Hematopoietic multipotent progenitor cell treated with erythropoietin and hydrocortisone succinate and interleukin-3 and kit ligand, for 4 days (in vitro differentiated cells): ENCODE results near the gene FARS2.
A peak's percentile ranks its signal among the peaks of the same experiment; 100 is the strongest.

Experiments used
- DNase-seq: peaks from one replicate; pipeline ENCODE4 v3.0.0-alpha.2; 2015

The FARS2 gene

GRCh38 chr6:5331845-5332442 is 70.6 kb downstream of the FARS2 start:
- no peak for DNase-seq

DNA sequence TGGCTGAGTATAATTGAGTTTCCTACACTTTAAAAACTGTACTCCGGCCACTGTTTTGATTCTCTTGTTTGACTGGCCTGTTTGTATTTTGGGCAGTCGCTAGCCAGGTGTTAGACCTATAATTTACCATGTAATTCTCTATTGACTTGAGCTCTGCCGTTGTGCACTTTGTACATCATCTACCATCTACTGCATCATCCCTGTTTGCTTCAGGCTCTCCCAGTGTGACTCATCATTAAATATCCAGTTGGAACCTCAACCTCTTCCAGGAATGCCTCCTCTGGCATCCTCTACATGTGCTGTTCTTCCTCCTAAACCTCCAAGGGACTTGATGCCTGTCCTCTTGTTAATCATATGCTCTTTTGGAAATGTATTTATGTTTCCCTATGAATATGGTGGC is 72.3 kb downstream of the FARS2 start:
- DNase-seq, result no peak

GRCh38 chr6:5334341-5334740 is 73.0 kb downstream of the FARS2 start:
- no peak for DNase-seq

DNA sequence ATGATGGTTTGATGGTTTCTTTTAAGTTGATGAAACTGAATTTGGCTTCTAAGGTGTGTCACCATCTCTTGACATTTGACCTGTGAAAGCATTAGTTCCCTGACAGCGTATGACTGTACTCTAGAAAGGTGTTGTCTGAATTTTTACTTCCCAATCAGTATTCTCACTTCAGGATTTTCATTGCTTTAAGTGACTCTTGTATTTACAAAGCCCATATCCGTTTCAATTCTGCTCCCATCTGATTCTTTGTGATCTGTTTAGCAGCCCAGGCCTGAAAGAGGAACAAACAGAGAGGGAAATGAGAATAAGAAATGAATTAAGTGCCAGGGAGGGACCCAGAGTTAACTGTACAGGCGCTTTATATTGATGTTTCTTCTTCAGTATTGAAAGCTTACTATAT is 73.7 kb downstream of the FARS2 start:
- no peak for DNase-seq

DNA sequence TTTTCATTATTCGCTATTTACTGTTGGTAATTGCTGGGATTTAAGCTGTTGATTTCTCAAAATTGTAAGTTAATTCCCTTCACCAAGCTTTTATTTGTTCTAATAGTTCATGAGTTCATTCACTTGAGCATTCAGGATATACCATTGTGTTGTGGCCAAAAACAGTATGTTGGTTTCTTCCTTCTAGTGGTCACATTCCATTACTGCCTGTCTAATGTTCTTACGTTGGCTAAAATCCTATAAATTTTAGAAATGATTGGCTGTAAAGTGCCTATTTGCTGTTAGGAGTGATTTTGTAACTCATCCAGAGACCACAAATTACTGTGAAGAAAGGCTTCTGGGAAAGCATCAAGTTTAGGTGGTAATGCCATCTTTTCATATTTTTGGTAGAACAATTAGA is 76.3 kb downstream of the FARS2 start:
- DNase-seq, result no peak

GRCh38 chr6:5338177-5338960 is 77.1 kb downstream of the FARS2 start:
- DNase-seq, result no peak

DNA sequence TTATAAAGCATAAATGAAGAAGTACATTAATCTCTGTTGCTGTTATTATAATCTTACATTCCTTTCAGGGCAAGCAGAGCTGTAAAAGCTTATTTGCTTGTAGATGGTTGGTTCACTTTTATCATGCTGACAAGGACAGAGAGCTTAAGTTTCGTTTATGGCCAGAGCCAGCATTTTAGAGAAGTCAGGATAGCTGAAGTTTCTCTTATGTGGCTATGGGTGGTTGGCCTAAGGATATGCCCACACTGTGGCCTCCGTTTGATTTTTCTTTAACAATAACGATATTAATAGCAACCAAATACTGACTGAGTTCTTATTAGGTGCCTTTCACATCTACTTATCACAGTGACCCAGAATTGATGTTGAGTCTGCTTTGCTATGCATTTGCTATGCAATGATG is 78.5 kb downstream of the FARS2 start:
- no peak for DNase-seq

GRCh38 chr6:5341845-5342244 is 80.5 kb downstream of the FARS2 start:
- no peak for DNase-seq

DNA sequence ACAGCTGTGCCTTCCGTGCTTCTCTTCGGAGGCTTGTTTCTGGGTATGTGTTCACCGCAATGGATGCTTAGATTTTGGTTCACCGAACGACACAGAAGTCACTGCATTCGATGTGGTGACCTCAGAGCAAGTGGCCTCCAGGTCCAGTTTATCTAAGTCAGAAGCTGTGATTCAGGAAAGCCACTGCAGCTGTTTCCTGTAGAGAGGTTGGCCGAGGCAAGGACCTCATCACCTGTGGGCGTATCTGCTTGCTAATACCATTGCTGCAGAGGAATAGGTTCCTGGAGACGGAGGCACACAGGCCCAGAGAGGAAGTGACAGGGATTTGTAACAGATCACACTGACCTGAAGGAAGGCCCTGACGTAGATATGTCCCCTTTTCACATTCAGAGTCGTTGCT is 82.7 kb downstream of the FARS2 start:
- no peak for DNase-seq

DNA sequence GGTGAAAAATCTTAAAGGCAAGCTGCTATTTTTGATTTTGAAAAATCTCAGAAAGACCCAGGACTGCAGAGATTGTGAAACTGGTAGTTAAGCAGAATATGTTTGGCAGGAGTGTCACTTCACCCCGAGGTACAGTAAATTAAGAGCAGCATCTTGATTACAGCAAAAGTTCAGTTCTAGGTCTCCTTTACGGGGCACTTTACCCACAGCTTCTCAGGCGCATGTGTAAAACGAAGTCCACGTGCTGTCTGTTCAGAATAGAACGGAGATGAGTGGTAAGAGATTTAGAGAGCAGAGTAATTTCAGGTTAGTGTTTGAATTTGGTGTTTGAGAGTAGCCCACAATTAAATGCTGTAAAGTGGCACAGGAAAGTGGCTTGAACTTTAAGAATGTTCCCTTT is 84.0 kb downstream of the FARS2 start:
- DNase-seq, result no peak

DNA sequence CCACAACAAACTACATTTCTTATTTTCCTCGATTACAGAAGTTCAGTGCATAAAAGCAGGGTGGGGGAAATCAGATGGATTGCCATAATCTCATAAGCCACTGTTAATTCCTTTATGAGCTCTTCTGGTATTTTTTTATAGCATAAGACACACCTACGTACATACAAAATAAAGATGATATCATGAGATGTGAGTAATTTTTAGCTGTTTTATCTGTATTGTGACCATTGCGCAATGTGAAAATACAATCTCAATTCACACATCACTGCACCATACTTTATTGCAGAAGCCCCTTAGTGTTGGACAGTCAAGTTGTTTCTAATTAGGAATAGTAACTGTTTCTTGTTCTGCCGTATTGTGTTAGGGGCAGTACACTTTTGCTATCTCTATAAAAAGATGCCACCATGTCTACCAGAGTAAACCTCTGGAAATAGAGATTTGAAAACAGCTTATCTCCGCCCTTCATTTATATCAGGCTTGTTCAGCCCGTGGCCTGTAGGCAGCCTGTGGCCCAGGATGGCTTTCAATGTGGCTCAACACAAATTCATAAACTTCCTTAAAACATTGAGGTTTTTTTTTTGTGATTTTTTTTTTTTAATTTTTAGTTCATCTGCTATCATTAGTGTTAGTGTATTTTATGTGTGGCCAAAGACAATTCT is 90.4 kb downstream of the FARS2 start:
- DNase-seq, result peak; percentile 62

DNA sequence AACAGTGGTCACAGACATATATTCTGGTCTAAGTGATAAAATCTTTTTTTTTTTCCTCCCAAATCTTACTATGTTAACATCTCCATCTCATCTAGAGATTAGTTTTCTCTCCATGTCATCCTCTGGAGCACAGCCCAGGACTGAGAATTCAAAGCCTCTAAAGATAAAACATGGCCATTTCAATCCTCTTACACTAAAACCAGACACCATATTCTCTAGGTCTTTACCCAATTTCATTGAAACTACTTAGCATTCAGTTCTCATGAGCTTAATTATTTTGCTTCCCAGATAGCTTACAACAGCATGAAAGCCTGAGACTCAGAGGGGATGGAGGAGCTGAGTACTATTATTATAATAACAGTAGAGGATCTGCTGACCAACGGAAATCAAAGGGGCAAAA is 92.7 kb downstream of the FARS2 start:
- DNase-seq, result no peak

- no peak for DNase-seq
Observed at GRCh38 chr6:5357486-5357885, 96.2 kb downstream of the FARS2 start.

GRCh38 chr6:5359417-5359816 is 98.1 kb downstream of the FARS2 start:
- no peak for DNase-seq

- no peak for DNase-seq
Observed at GRCh38 chr6:5361396-5361795, 100.1 kb downstream of the FARS2 start.

- peak; percentile 29 for DNase-seq
Observed at GRCh38 chr6:5365436-5366195, 104.3 kb downstream of the FARS2 start.

GRCh38 chr6:5366941-5367340 is 105.6 kb downstream of the FARS2 start:
- DNase-seq, result no peak

GRCh38 chr6:5367510-5367909 is 106.2 kb downstream of the FARS2 start:
- DNase-seq, result no peak

DNA sequence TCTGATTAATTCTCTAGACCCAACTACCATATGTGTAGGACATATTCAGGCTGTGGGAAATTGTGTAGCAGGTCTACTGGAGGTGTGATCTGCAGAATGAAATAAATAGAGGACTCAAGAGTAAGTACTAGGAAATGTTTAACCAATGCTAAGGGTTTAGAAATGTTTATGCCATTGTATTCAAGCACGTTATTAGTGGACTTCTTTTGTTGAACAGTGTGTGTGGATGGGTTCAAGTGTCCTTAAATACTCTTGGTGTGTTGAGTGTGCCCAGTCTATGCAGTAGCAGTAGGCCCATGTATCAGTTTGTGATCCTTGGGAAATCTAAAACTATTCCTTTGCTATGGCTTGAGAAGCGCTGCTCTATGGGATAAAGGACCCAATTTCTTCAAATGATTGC is 112.1 kb downstream of the FARS2 start:
- DNase-seq, result no peak

DNA sequence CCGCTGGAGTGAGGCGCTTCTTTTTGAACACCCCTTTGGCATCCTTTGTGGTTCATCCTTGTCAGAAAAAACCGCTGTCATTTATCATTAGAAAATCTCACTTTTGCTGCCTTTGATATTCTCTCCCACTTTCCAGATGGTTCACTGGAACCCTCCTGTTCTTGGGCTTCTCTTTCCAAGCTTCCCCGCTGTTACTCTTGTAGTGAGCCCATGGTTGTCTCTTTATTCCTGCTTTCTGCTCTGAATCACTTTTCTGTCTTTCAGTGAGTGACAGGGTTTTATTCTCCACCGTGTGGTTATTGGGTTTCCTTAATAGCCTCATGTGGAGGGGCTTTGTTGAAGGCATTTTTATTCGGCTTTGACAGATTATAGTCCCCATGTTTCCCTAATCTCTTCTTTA is 117.0 kb downstream of the FARS2 start:
- no peak for DNase-seq

DNA sequence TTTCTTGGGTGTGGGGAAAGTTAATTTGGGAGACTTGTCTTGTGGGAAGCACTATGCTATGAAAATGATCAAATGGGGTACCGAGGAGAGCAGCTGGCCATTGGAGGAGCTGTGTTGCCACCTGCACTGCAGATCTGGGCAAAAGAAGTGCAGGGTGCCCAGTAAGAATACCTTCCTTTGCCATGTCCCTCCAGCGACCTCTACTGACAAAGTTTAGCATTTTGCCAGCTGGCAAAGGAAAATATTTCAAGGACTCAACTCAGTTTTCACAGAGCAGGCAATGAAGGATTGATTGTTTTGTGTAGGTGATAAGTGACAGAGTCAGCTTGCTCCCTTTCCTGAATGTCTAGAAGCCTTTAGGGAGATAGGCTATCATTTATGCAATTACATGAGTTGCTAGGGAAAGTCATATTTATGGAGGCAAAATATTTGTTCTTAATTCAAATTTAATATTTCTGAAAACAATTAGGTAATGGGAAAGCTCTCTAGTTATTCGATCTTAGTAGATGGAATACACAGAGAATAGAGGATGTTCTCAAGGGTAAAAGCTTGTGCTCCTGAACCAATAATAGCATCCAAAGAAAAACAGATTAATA is 118.4 kb downstream of the FARS2 start:
- DNase-seq, result peak; percentile 80

DNA sequence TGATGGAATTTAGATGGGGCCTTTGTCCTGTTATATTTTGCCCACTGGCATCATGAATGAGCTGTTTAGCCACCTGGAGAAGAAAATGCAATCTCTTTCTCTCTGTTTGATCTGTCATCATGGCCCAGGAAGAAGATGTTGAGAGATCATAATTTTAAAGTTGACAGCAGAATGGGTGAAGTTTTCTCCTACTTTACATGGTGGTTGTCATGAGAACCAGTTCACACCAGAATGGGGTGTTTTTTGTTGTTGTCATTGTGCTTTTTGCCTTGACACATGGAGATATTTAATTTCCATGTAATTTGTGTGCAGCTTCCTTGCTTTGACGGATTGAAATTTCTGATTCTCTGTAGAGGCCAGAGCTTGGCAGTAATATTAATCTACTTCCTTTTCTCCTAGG is 122.5 kb downstream of the FARS2 start:
- DNase-seq, result no peak

DNA sequence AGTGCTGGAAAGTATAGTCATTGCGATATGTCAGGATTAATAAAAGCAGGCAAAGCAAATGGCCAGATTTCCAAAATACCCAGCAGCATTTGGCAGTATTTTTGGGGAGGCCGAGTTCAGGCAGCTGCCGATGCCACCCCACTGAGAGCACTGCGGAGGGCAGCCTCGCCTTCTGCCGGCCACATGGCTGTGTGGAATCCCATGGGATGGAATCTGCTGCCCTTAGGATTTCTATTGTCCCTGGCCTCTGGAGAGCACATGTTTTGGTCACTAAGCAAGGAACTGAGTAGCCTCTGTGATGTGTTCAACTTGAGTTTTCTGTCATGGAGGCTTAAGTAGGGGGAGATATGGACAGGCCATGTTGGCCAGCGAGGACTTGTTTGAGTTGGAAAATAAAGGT is 123.0 kb downstream of the FARS2 start:
- no peak for DNase-seq
